Measurements from ENCODE around the gene EML1.

DNA sequence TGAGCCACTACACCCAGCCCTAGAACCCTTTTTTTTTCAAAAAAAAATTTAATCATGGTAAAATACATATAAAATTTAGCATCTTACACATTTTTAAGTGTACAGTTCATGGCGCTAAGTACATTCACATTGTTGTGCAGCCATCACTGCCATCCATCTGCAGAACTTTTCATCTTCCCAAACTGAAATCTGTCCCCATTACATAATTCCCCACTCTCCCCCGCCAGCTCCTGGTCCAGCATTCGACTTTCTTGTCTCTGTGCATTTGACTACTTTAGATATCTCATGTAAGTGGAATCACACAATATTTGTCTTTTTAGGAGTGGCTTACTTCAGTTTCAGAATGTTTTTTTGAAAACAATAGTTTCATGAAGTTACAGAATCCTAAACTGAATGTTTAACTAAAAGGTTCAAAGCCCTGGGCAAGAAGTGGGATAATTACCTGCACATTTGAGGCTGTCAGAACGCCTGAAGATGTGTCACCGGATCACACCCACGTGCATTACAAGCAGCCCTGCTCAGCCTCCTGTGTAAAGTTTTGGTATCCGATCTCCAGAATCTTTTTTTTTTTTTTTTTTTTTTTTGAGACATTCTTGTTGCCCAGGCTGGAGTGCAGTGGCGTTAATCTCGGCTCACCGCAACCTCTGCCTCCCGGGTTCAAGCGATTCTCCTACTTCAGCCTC lies 12.7 kb downstream of the EML1 start:
- TF ChIP-seq POLR2AphosphoS5 (IDR thresholded peaks at IDR 0.05) (no peak), POLR2A (IDR thresholded peaks at IDR 0.05) (no peak), EP300 (IDR thresholded peaks at IDR 0.05) (no peak)
- TF ChIP-seq, protein P1, sequence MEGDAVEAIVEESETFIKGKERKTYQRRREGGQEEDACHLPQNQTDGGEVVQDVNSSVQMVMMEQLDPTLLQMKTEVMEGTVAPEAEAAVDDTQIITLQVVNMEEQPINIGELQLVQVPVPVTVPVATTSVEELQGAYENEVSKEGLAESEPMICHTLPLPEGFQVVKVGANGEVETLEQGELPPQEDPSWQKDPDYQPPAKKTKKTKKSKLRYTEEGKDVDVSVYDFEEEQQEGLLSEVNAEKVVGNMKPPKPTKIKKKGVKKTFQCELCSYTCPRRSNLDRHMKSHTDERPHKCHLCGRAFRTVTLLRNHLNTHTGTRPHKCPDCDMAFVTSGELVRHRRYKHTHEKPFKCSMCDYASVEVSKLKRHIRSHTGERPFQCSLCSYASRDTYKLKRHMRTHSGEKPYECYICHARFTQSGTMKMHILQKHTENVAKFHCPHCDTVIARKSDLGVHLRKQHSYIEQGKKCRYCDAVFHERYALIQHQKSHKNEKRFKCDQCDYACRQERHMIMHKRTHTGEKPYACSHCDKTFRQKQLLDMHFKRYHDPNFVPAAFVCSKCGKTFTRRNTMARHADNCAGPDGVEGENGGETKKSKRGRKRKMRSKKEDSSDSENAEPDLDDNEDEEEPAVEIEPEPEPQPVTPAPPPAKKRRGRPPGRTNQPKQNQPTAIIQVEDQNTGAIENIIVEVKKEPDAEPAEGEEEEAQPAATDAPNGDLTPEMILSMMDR (IDR thresholded peaks at IDR 0.05) = no peak

All from stomach (tissue), 4 donors.